CD4-positive, alpha-beta T cell (primary cell): ENCODE results near the gene SLC6A3. TPM values are rescaled to one million over a fixed set of nuclear protein-coding genes. Genes with fewer than 3 reads are reported as not detected.
A peak's percentile ranks its signal among the peaks of the same experiment; 100 is the strongest.

Source experiments
- ATAC-seq: fragments of 200-7000 bp; cut with Tn5 transposase; one replicate; pipeline ENCODE4 v1.10.0; 2022; ENCODE audit warnings: mild to moderate bottlenecking; ENCODE audit not compliant: poor library complexity
- CTCF ChIA-PET: fragments of 350-600 bp; sonication (Branson Sonifier 250); formaldehyde crosslinking; loops from one replicate; lab custom pipeline; 2021; ENCODE audit warnings: antibody characterized with exemption, inconsistent platforms; lab: Charles Lee
- POLR2A ChIA-PET: fragments of 350-600 bp; sonication (Branson Sonifier 250); formaldehyde crosslinking; loops from one replicate; lab custom pipeline; 2021; ENCODE audit warnings: antibody characterized with exemption, inconsistent platforms; lab: Charles Lee
- DNase-seq, 14 experiments: peaks; one replicate each; pipeline ENCODE4 v3.0.0-alpha.2; 2013 to 2020; ENCODE audit warnings: mixed read lengths in 2 of 14
- H3K27ac ChIP-seq, 2 donors: one replicate each; pipeline versions ENCODE4 v1.5.1 to v1.7.0; 2013; ENCODE audit warnings: low read length in 2 of 2, low read depth in 1 of 2, mild to moderate bottlenecking in 1 of 2
- H3K27me3 ChIP-seq, 2 experiments: 1 replicate in 1 of 2; 2 replicates in 1 of 2; pipeline versions ENCODE4 v1.6.1 to v1.7.0; 2013; ENCODE audit warnings: low read length in 2 of 2, control low read depth in 1 of 2, mild to moderate bottlenecking in 1 of 2, moderate library complexity in 1 of 2; ENCODE audit not compliant: insufficient read depth in 2 of 2, control insufficient read depth in 1 of 2
- H3K36me3 ChIP-seq: one replicate; pipeline ENCODE4 v1.6.1; 2013; ENCODE audit warnings: low read length, control low read depth; ENCODE audit not compliant: insufficient read depth
- H3K4me1 ChIP-seq: one replicate; pipeline ENCODE4 v1.6.1; 2013; ENCODE audit warnings: low read length, control low read depth; ENCODE audit not compliant: insufficient read depth
- H3K4me3 ChIP-seq: one replicate; pipeline ENCODE4 v1.5.1; 2013; ENCODE audit warnings: mild to moderate bottlenecking, low read length, moderate library complexity
- H3K9me3 ChIP-seq, 2 experiments: 1 replicate in 1 of 2; 2 replicates in 1 of 2; pipeline versions ENCODE4 v1.6.1 to v1.7.0; 2013; ENCODE audit warnings: low read length in 2 of 2, mild to moderate bottlenecking in 2 of 2, control low read depth in 1 of 2, moderate library complexity in 1 of 2; ENCODE audit not compliant: control insufficient read depth in 1 of 2, insufficient read depth in 1 of 2
- H3K27ac Mint-ChIP-seq: one replicate; pipeline ENCODE4 v1.8.0; 2020; ENCODE audit warnings: mixed read lengths
- H3K27me3 Mint-ChIP-seq: one replicate; pipeline ENCODE4 v1.8.0; 2021; ENCODE audit warnings: mixed read lengths
- H3K36me3 Mint-ChIP-seq: one replicate; pipeline ENCODE4 v1.8.0; 2021; ENCODE audit warnings: low read depth, mixed read lengths
- H3K4me1 Mint-ChIP-seq: one replicate; pipeline ENCODE4 v1.8.0; 2021; ENCODE audit warnings: low read depth, mixed read lengths
- H3K4me3 Mint-ChIP-seq: one replicate; pipeline ENCODE4 v1.8.0; 2020; ENCODE audit warnings: mild to moderate bottlenecking, mixed read lengths
- H3K9me3 Mint-ChIP-seq: one replicate; pipeline ENCODE4 v1.8.0; 2020; ENCODE audit warnings: mixed read lengths
- intact Hi-C, 2 experiments: fragments of 100-400 bp; cut with DNase I in 1 of 2; cut with micrococcal nuclease in 1 of 2; formaldehyde crosslinking; loops; one replicate each; pipeline versions ENCODE4 v1.15.1 to v1.9.0; 2023 to 2025; cut with DNase I, micrococcal nuclease
- polyA plus RNA-seq, 2 donors: library from polyadenylated mRNA; unstranded; fragments of 120-200 nt; gene quantifications; one replicate each; pipeline ENCODE4 v1.2.1, GENCODE V29; 2013
- total RNA-seq, 174 experiments: library from RNA in 2 of 174; stranded (reverse) in 2 of 174; gene quantifications; one replicate each; pipeline ENCODE4 v1.2.3 and lab custom pipeline; 2021 to 2026
- TF ChIP-seq, protein P1 (sequence below): fragments of 200-600 bp; IDR thresholded peaks from one replicate; pipeline ENCODE4 v1.8.0; 2022; ENCODE audit warnings: antibody characterized with exemption, mild to moderate bottlenecking

Gene SLC6A3
- total RNA-seq (under 1 TPM in 1 of 2 experiments, not detected in 1; 0.08 TPM), total RNA-seq (lab: John Stamatoyannopoulos, UW) (0 to 0.40 (median 0) reads per million in 172 experiments)
- polyA plus RNA-seq (2013, experiment 1 of 2), result not detected
- polyA plus RNA-seq (2013, experiment 2 of 2), result not detected

DNA sequence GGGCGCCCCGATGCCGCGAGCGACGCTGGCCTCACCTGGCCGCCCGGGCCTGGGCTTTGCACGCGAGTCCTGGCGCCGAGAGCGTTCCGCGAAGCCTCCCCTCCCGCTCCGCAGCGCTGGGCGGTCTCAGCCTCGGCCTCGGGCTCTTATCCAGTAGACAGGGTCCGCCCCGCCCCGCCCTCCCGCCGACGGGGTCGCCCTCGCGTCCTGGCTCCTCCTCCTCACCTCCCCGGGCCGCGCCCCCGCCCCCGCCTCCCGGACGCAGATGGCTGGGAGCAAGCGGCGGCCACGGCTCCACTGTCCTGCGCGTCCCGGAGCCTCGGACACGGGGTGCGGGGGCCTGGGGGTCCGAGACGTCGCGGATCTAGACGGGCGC lies at the start of gene SLC6A3:
SLC6A3 (minus strand) TSS at position 128 of the 376 bp plus-strand sequence. CDS start 2,243 bp downstream, outside the sequence.
- Histone ChIP-seq H3K27ac (no peak within 1 kb of the TSS), H3K4me3 (no peak within 1 kb of the TSS), H3K36me3 (no peaks in the 10 kb centered on the region), H3K27me3 (peaks cover 43 to 56% of the 10 kb centered on the region in 2 experiments), H3K9me3 (peaks cover 0 to 36% of the 10 kb centered on the region in 2 experiments), H3K4me1 (peaks cover 17% of the 10 kb centered on the region)
- CTCF ChIA-PET, result no interaction called here
- Mint-ChIP-seq H3K9me3 (peaks cover 3% of the 10 kb centered on the region), H3K27ac (no peak within 1 kb of the TSS), H3K27me3 (peaks cover 68% of the 10 kb centered on the region), H3K36me3 (no peaks in the 10 kb centered on the region), H3K4me3 (peak within 1 kb of the TSS; percentile 66), H3K4me1 (peaks cover 37% of the 10 kb centered on the region)
- intact Hi-C loops, result no loop called here
- DNase-seq (peak in 5 of 14 experiments; percentile 10 to 37 (median 26)), ATAC-seq (no peak)
- POLR2A ChIA-PET, result no interaction called here
- TF ChIP-seq, protein P1, sequence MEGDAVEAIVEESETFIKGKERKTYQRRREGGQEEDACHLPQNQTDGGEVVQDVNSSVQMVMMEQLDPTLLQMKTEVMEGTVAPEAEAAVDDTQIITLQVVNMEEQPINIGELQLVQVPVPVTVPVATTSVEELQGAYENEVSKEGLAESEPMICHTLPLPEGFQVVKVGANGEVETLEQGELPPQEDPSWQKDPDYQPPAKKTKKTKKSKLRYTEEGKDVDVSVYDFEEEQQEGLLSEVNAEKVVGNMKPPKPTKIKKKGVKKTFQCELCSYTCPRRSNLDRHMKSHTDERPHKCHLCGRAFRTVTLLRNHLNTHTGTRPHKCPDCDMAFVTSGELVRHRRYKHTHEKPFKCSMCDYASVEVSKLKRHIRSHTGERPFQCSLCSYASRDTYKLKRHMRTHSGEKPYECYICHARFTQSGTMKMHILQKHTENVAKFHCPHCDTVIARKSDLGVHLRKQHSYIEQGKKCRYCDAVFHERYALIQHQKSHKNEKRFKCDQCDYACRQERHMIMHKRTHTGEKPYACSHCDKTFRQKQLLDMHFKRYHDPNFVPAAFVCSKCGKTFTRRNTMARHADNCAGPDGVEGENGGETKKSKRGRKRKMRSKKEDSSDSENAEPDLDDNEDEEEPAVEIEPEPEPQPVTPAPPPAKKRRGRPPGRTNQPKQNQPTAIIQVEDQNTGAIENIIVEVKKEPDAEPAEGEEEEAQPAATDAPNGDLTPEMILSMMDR, result no peak

DNA sequence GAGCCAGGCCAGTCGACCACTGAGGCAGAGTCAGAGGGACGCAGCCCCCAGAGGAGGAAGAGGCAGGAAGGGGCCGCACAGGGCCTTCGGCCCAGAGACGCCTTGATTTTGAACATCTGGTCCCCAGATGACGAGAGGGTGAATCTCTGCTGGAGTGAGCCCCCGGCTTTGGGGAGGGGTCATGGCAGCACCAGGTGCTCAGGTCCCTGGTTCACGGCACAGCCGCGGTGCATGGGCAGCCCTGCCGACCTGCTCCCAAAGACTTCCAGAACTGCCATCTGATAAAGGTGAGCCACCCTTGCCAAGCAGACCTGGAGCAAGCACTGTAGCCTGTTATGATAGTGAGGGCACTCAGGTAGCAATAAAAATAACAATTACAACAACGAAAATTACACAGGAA lies 48.7 kb upstream of the SLC6A3 start:
- Mint-ChIP-seq H3K36me3 (peaks cover 52% of the 10 kb centered on the region), H3K4me3 (peak overlapping the region; percentile 55), H3K4me1 (peaks cover 49% of the 10 kb centered on the region), H3K9me3 (no peaks in the 10 kb centered on the region), H3K27ac (peak overlapping the region; percentile 87), H3K27me3 (no peaks in the 10 kb centered on the region)
- TF ChIP-seq, protein P1, result no peak
- POLR2A ChIA-PET, result no interaction called here
- ATAC-seq (no peak), DNase-seq (no peak)
- Histone ChIP-seq H3K9me3 (peaks cover 0 to 8% of the 10 kb centered on the region in 2 experiments), H3K4me1 (peaks cover 46% of the 10 kb centered on the region), H3K4me3 (no peak overlapping the region), H3K36me3 (peaks cover 46% of the 10 kb centered on the region), H3K27me3 (no peaks in the 10 kb centered on the region), H3K27ac (no peak overlapping the region)
- intact Hi-C loops, result no loop called here
- CTCF ChIA-PET, result no interaction called here

DNA sequence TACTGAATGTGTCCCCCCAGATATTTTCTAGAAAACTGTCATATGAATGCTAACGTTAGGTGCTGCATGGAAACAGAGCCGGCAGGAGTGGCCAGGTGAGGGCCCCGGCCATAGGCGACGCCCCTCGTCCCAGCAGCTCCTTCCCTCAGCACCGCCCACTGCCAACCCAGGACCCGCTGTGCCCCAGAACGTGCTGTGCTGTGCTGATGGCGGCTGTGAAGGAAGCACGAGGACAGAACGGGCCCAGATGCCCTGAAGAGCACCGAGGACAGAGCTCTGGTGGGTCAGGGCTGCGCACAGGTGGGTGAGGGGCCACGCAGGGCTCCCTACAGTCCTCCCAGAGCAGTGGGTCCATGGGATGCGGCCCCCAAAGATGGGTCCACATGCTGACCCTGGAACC lies 48.2 kb upstream of the SLC6A3 start:
- H3K9me3 ChIP-seq, result peaks cover 0 to 8% of the 10 kb centered on the region in 2 experiments
- Mint-ChIP-seq H3K9me3 (no peaks in the 10 kb centered on the region), H3K4me3 (peak overlapping the region; percentile 55), H3K27ac (peak overlapping the region; percentile 87), H3K36me3 (peaks cover 50% of the 10 kb centered on the region), H3K27me3 (no peaks in the 10 kb centered on the region), H3K4me1 (peaks cover 45% of the 10 kb centered on the region)
- no peak overlapping the region for H3K4me3 ChIP-seq
- intact Hi-C loops, result no loop called here
- H3K27ac ChIP-seq, result no peak overlapping the region
- POLR2A ChIA-PET, result interaction anchor here (0.9 to 1.5 kb wide), 2 partner anchors 10 to 42 kb away, joined by 3 read pairs; no protein-coding TSS in a partner anchor
- no peaks in the 10 kb centered on the region for H3K27me3 ChIP-seq
- H3K4me1 ChIP-seq, result peaks cover 49% of the 10 kb centered on the region
- no peak for DNase-seq
- H3K36me3 ChIP-seq, result peaks cover 43% of the 10 kb centered on the region
- CTCF ChIA-PET, result no interaction called here
- ATAC-seq, result no peak
- TF ChIP-seq, protein P1, result no peak
